ENCODE results near the gene TMC3. TPM values are rescaled to one million over a fixed set of nuclear protein-coding genes. Genes with fewer than 3 reads are reported as not detected.

The TMC3 gene
- total and polyA plus RNA-seq, 4 donors: 0.03 TPM; not detected in 3

- ATAC-seq (ENCODE audit: insufficient read depth, low FRiP score) (no peak), DNase-seq (no peak)
- Histone ChIP-seq H3K27me3 (ENCODE audit: control insufficient read depth in 3 of 3, insufficient read depth in 3 of 3, low read length in 2 of 3) (peaks cover 0 to 11% (median 2%) of the 10 kb centered on the region in 3 donors), H3K9me3 (ENCODE audit: control insufficient read depth in 4 of 4, insufficient read depth in 3 of 4, low read length in 3 of 4) (no peaks in the 10 kb centered on the region), H3K4me1 (ENCODE audit: control insufficient read depth in 5 of 5, insufficient read depth in 5 of 5, low read length in 5 of 5) (peaks cover 0 to 8% (median 0%) of the 10 kb centered on the region in 5 donors), H3K36me3 (ENCODE audit: control insufficient read depth in 4 of 4, insufficient read depth in 4 of 4, low read length in 4 of 4) (no peaks in the 10 kb centered on the region), H3K4me3 (no peak overlapping the region), H3K27ac (ENCODE audit: low read depth in 1 of 2, low read length in 1 of 2) (no peak overlapping the region), H3K9ac (ENCODE audit: insufficient read depth in 1 of 2, low read length in 2 of 2) (no peak overlapping the region)
- WGBS, 2 donors: 59 to 70% methylated on average over 10 of the region's 10 CpGs
- no peak for TF ChIP-seq CTCF (IDR thresholded peaks at IDR 0.05; ENCODE audit: control extremely low read depth, extremely low read depth)
Observed at GRCh38 chr15:81407718-81408117, 33.7 kb upstream of the TMC3 start.

- ATAC-seq (ENCODE audit: insufficient read depth, low FRiP score): no peak
Observed at GRCh38 chr15:81407176-81407575, 33.2 kb upstream of the TMC3 start.

GRCh38 chr15:81400640-81401236 lies 26.7 kb upstream of the TMC3 start:
- peak in 2 of 3 donors; percentile 41 to 51 for DNase-seq
- WGBS, 2 donors: 30 to 41% methylated on average over 6 of the region's 6 CpGs
- TF ChIP-seq CTCF (IDR thresholded peaks at IDR 0.05; ENCODE audit: control extremely low read depth, extremely low read depth): peak; percentile 74
- Histone ChIP-seq H3K9ac (ENCODE audit: insufficient read depth in 1 of 2, low read length in 2 of 2) (no peak overlapping the region), H3K4me1 (ENCODE audit: control insufficient read depth in 5 of 5, insufficient read depth in 5 of 5, low read length in 5 of 5) (no peaks in the 10 kb centered on the region), H3K27ac (ENCODE audit: low read depth in 1 of 2, low read length in 1 of 2) (no peak overlapping the region), H3K36me3 (ENCODE audit: control insufficient read depth in 4 of 4, insufficient read depth in 4 of 4, low read length in 4 of 4) (no peaks in the 10 kb centered on the region), H3K27me3 (ENCODE audit: control insufficient read depth in 3 of 3, insufficient read depth in 3 of 3, low read length in 2 of 3) (no peaks in the 10 kb centered on the region), H3K4me3 (no peak overlapping the region), H3K9me3 (ENCODE audit: control insufficient read depth in 4 of 4, insufficient read depth in 3 of 4, low read length in 3 of 4) (peaks cover 0 to 4% (median 0%) of the 10 kb centered on the region in 4 donors)
- no peak for ATAC-seq (ENCODE audit: insufficient read depth, low FRiP score)

More at GRCh38 chr15:81407176-81407575, 33.2 kb upstream of the TMC3 start:
- WGBS, 2 donors: 72 to 74% methylated on average over 1 of the region's 1 CpG
- Histone ChIP-seq H3K27me3 (ENCODE audit: control insufficient read depth in 3 of 3, insufficient read depth in 3 of 3, low read length in 2 of 3) (peaks cover 0 to 11% (median 2%) of the 10 kb centered on the region in 3 donors), H3K9ac (ENCODE audit: insufficient read depth in 1 of 2, low read length in 2 of 2) (no peak overlapping the region), H3K4me3 (no peak overlapping the region), H3K4me1 (ENCODE audit: control insufficient read depth in 5 of 5, insufficient read depth in 5 of 5, low read length in 5 of 5) (peaks cover 0 to 8% (median 0%) of the 10 kb centered on the region in 5 donors), H3K9me3 (ENCODE audit: control insufficient read depth in 4 of 4, insufficient read depth in 3 of 4, low read length in 3 of 4) (no peaks in the 10 kb centered on the region), H3K36me3 (ENCODE audit: control insufficient read depth in 4 of 4, insufficient read depth in 4 of 4, low read length in 4 of 4) (no peaks in the 10 kb centered on the region), H3K27ac (ENCODE audit: low read depth in 1 of 2, low read length in 1 of 2) (no peak overlapping the region)
- TF ChIP-seq CTCF (IDR thresholded peaks at IDR 0.05; ENCODE audit: control extremely low read depth, extremely low read depth): no peak
- no peak for DNase-seq

All from lung (tissue), 12 donors.